K562 (cell line): ENCODE results near the gene MAML3. TPM values are rescaled to one million over a fixed set of nuclear protein-coding genes. Genes with fewer than 3 reads are reported as not detected.

Source experiments
- ATAC-seq: fragments of 200-7000 bp; cut with Tn5 transposase; 3 replicates; pipeline ENCODE4 v1.9.1; 2020; ENCODE audit warnings: moderate library complexity
- BruUV-seq: library from RNA; stranded (reverse); fragments of 400-500 nt; replicated peaks from 2 replicates; lab custom pipeline; 2021; lab: Mats Ljungman, UMichigan
- CTCF ChIA-PET: fragments of 300-600 bp; formaldehyde crosslinking; extraction: SDS; loops from one replicate; lab custom pipeline; 2021; ENCODE audit warnings: low intra/inter-chr PET ratio; lab: Yijun Ruan, JAX
- POLR2A ChIA-PET: fragments of 300-600, 350-650 bp; sonication (Branson Sonifier 250); formaldehyde crosslinking; extraction: SDS; loops from one replicate; lab custom pipeline; 2021; ENCODE audit warnings: antibody characterized with exemption, inconsistent platforms; lab: Yijun Ruan, JAX
- DNase-seq, 4 experiments: peaks; one replicate each; pipeline versions ENCODE4 v3.0.0 to v3.0.0-alpha.2; 2011 to 2018; ENCODE audit warnings: low spot score in 3 of 4, mixed read lengths in 3 of 4; ENCODE audit errors: extremely low read depth in 1 of 4
- FAIRE-seq: peaks from 2 replicates; lab custom pipeline; 2011; peaks lifted over from hg19 to GRCh38; lab: Jason Lieb, UNC
- H2AFZ ChIP-seq: 2 replicates; pipeline ENCODE4 v1.6.0; 2011; ENCODE audit warnings: low read depth, low read length, control low read depth, inconsistent platforms
- H3K27ac ChIP-seq: fragments of 200-600 bp; 3 replicates; pipeline ENCODE4 v1.8.0; 2011; ENCODE audit warnings: low read depth, mild to moderate bottlenecking, control low read depth, inconsistent platforms, low read length, moderate library complexity, mixed read lengths; ENCODE audit errors: extremely low read depth
- H3K27me3 ChIP-seq, 2 experiments: fragments of 300-600 bp in 1 of 2; 2 replicates in 1 of 2; 3 replicates in 1 of 2; pipeline versions ENCODE4 v1.6.0 to v1.8.0; 2011; ENCODE audit warnings: inconsistent platforms in 2 of 2, low read length in 2 of 2, mild to moderate bottlenecking in 1 of 2, mixed read lengths in 1 of 2, moderate library complexity in 1 of 2; ENCODE audit not compliant: control insufficient read depth in 2 of 2, insufficient read depth in 2 of 2
- H3K36me3 ChIP-seq: fragments of 300-600 bp; 3 replicates; pipeline ENCODE4 v1.8.0; 2011; ENCODE audit warnings: mild to moderate bottlenecking, low read length, inconsistent platforms; ENCODE audit not compliant: control insufficient read depth, insufficient read depth
- H3K4me1 ChIP-seq, 2 experiments: fragments of 200-600 bp in 1 of 2; replicated peaks in 1 of 2; 2 replicates in 1 of 2; 3 replicates in 1 of 2; pipeline versions ENCODE4 v1.5.1 to v1.8.0; 2011; ENCODE audit warnings: inconsistent platforms in 2 of 2, low read length in 2 of 2, mild to moderate bottlenecking in 1 of 2, mixed read lengths in 1 of 2, moderate library complexity in 1 of 2; ENCODE audit not compliant: control insufficient read depth in 2 of 2, insufficient read depth in 2 of 2
- H3K4me2 ChIP-seq: 2 replicates; pipeline ENCODE4 v1.6.1; 2011; ENCODE audit warnings: low read length, control low read depth, inconsistent platforms, mixed read lengths; ENCODE audit not compliant: insufficient read depth
- H3K4me3 ChIP-seq: fragments of 200-600 bp; sonication (generic), shearing (Covaris generic); 2 replicates; pipeline ENCODE4 v1.5.1; 2016; ENCODE audit warnings: control low read depth, inconsistent platforms
- H3K79me2 ChIP-seq: fragments of 200-600 bp; 3 replicates; pipeline ENCODE4 v1.8.0; 2011; ENCODE audit warnings: low read length, inconsistent platforms; ENCODE audit not compliant: control insufficient read depth, insufficient read depth
- H3K9ac ChIP-seq, 2 experiments: 2 replicates each; pipeline versions ENCODE4 v1.6.0 to v1.6.1; 2011; ENCODE audit warnings: low read depth in 2 of 2, low read length in 2 of 2, control low read depth in 1 of 2, inconsistent platforms in 1 of 2, mild to moderate bottlenecking in 1 of 2, mixed read lengths in 1 of 2; ENCODE audit not compliant: insufficient read depth in 1 of 2
- H3K9me1 ChIP-seq: one replicate; pipeline ENCODE4 v1.6.0; 2011; ENCODE audit warnings: inconsistent platforms, mild to moderate bottlenecking, low read length, moderate library complexity; ENCODE audit not compliant: control insufficient read depth, insufficient read depth
- H3K9me3 ChIP-seq: replicated peaks from 2 replicates; pipeline ENCODE4 v1.5.1; 2011; ENCODE audit warnings: low read depth, low read length, inconsistent platforms; ENCODE audit not compliant: control insufficient read depth, insufficient read depth
- H4K20me1 ChIP-seq: replicated peaks from 2 replicates; pipeline ENCODE4 v1.6.1; 2011; ENCODE audit warnings: low read length, inconsistent platforms, mixed read lengths; ENCODE audit not compliant: control insufficient read depth, insufficient read depth
- CREB1 ChIP-seq, 2 experiments: sonication (generic) in 1 of 2; formaldehyde crosslinking in 1 of 2; IDR thresholded peaks; 2 replicates each; pipeline versions ENCODE4 v1.6.1 to v1.8.0; 2012 to 2022; ENCODE audit warnings: inconsistent platforms in 1 of 2, mild to moderate bottlenecking in 1 of 2, missing genetic modification reagents in 1 of 2, moderate library complexity in 1 of 2
- LARP7 ChIP-seq: fragments of 450-650 bp; IDR thresholded peaks from 2 replicates; pipeline ENCODE4 v1.6.1; 2016
- NUFIP1 ChIP-seq: fragments of 450-650 bp; IDR thresholded peaks from 2 replicates; pipeline ENCODE4 v1.6.1; 2018; ENCODE audit not compliant: partially characterized antibody
- OTX1 ChIP-seq: fragments of 450-650 bp; formaldehyde crosslinking; IDR thresholded peaks from 2 replicates; pipeline ENCODE4 v1.4.0; 2022; ENCODE audit warnings: mild to moderate bottlenecking
- PHTF2 ChIP-seq: fragments of 250-450 bp; sonication (Bioruptor Pico); IDR thresholded peaks from 2 replicates; pipeline ENCODE4 v1.5.0; 2021; ENCODE audit warnings: mild to moderate bottlenecking
- RAD21 ChIP-seq, 2 experiments: fragments of 250-450 bp in 1 of 2; fragments of 450-650 bp in 1 of 2; sonication (Bioruptor Pico) in 1 of 2; formaldehyde crosslinking in 1 of 2; IDR thresholded peaks in 1 of 2; conservative IDR thresholded peaks in 1 of 2; 2 replicates each; pipeline versions ENCODE4 v1.4.0 to v1.8.0; 2020 to 2022; ENCODE audit warnings: mild to moderate bottlenecking in 2 of 2, moderate library complexity in 1 of 2
- YY1 ChIP-seq, 3 experiments: IDR thresholded peaks; 2 replicates each; pipeline ENCODE4 v1.6.1; 2011; ENCODE audit warnings: low read length in 2 of 3, mild to moderate bottlenecking in 2 of 3, moderate library complexity in 2 of 3, borderline replicate concordance in 1 of 3, control low read depth in 1 of 3, low read depth in 1 of 3; ENCODE audit not compliant: insufficient read depth in 3 of 3, insufficient replicate concordance in 2 of 3, control insufficient read depth in 1 of 3, insufficient read length in 1 of 3; ENCODE audit errors: extremely low read depth in 1 of 3
- ZBTB8A ChIP-seq: fragments of 450-650 bp; IDR thresholded peaks from 2 replicates; pipeline ENCODE4 v1.6.1; 2018; ENCODE audit warnings: mild to moderate bottlenecking, moderate library complexity; ENCODE audit not compliant: partially characterized antibody
- ZNF24 ChIP-seq: fragments of 450-650 bp; IDR thresholded peaks from 2 replicates; pipeline ENCODE4 v1.6.1; 2016
- WGBS: fragments of 100-300 bp; shearing (Covaris generic); methylation state at CpG from one replicate; pipeline ENCODE4 v1.1.6; 2016; ENCODE audit warnings: low coverage, mixed read lengths; ENCODE audit not compliant: insufficient coverage; ENCODE audit errors: missing lambda C conversion rate; 5-methylcytosine and 5-hydroxymethylcytosine counted together
- in situ Hi-C: fragments of 300-500 bp; cut with MboI; formaldehyde crosslinking; loops from 4 replicates; pipeline ENCODE4 v1.15.0; 2018; ENCODE audit warnings: inconsistent platforms, mixed read lengths
- intact Hi-C: fragments of 100-400 bp; cut with micrococcal nuclease; formaldehyde crosslinking; loops from 2 replicates; pipeline ENCODE4 v1.14.2; 2022
- polyA plus RNA-seq, 8 experiments: library from polyadenylated mRNA; depleted of rRNA in 4 of 8; stranded (reverse) in 5 of 8; unstranded in 3 of 8; fragments of >200 nt; fragmentation: Nextera tagmentation in 2 of 8; fragmentation: Illumina TruSeq in 1 of 8; extraction: Ambion mirVana in 2 of 8; extraction: Trizol in 1 of 8; gene quantifications; 2 replicates each; pipeline versions ENCODE4 v1.2.1 to v1.2.3, GENCODE V29; 2011 to 2014; ENCODE audit warnings: inconsistent platforms in 1 of 8, missing spikeins in 1 of 8
- total RNA-seq, 7 experiments: library from RNA; depleted of rRNA in 6 of 7; stranded (reverse); fragments of >200 nt in 6 of 7; fragmentation: Illumina TruSeq in 2 of 7; extraction: Trizol in 2 of 7; gene quantifications; 2 replicates each; pipeline versions ENCODE4 v1.2.1 to v1.2.3, GENCODE V29; 2011 to 2021; ENCODE audit warnings: low replicate concordance in 1 of 7
- TF ChIP-seq, protein P1 (sequence below), 3 experiments: IDR thresholded peaks in 2 of 3; conservative IDR thresholded peaks in 1 of 3; 2 replicates each; pipeline ENCODE4 v1.5.1; 2011 to 2012; ENCODE audit warnings: low read length in 3 of 3, mild to moderate bottlenecking in 3 of 3, control low read depth in 2 of 3, improper control_type of control experiment in 1 of 3, inconsistent platforms in 1 of 3, low read depth in 1 of 3, mixed read lengths in 1 of 3, moderate library complexity in 1 of 3; ENCODE audit not compliant: insufficient read depth in 2 of 3
- TF ChIP-seq, protein P2 (sequence below), 2 experiments: fragments of 450-650 bp; formaldehyde crosslinking in 1 of 2; IDR thresholded peaks; 2 replicates each; pipeline versions ENCODE4 v1.4.0 to v1.6.1; 2014 to 2020; ENCODE audit warnings: mild to moderate bottlenecking in 2 of 2, borderline replicate concordance in 1 of 2, low read depth in 1 of 2

Gene MAML3
- total and polyA plus RNA-seq, 9 of the 15 experiments (the other 6 are each of a cell fraction or from before 2014, with no cell fraction given), result 0.01 to 0.55 (median 0.25) TPM

DNA sequence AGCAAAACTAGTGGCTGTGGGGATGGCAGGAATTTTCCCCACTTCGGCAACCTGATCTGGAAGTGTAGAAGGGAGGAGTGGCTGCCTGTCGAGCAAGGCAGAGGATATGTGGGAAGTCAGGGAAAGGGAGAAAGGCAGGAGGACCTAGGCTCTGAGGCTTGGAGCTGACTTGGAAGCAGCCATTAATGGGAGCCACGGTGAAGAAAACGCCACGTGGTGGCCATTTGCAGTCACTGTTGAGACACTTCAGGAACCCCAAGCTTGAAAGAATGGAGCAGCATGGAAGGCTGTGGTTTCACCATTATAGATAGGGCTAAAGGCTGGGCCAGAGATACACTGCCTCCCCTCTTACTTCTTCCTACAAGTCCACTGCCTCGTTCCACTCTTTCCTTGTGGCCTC lies 41.8 kb upstream of the MAML3 start:
- FAIRE-seq, result peak; percentile 37

More for the DNA sequence above, 41.8 kb upstream of the MAML3 start:
- POLR2A ChIA-PET, result interaction anchor here (0.6 kb wide), 1 partner anchor 42 kb away, joined by 3 read pairs; the partner anchor contains the start of gene MAML3
- peak in 2 of 4 experiments; percentile 24 to 35 for DNase-seq
- in situ Hi-C loops, result no loop called here
- CTCF ChIA-PET, result no interaction called here
- Histone ChIP-seq H3K9me1 (no peaks in the 10 kb centered on the region), H4K20me1 (no peaks in the 10 kb centered on the region), H3K79me2 (no peaks in the 10 kb centered on the region), H3K9me3 (no peaks in the 10 kb centered on the region), H3K4me1 (no peaks in the 10 kb centered on the region), H3K27me3 (peaks cover 0 to 10% of the 10 kb centered on the region in 2 experiments; a peak in 1 of 5 replicates), H3K4me2 (peak overlapping the region; percentile 15; the same call in 1 of the 2 replicates), H2AFZ (peak overlapping the region; percentile 63; the same call in 1 of the 2 replicates), H3K9ac (no peak overlapping the region; a peak in 1 of 4 replicates), H3K36me3 (no peaks in the 10 kb centered on the region), H3K27ac (no peak overlapping the region), H3K4me3 (no peak overlapping the region)
- TF ChIP-seq YY1 (IDR thresholded peaks at IDR 0.05; ENCODE audit: borderline replicate concordance in 1 of 3, control insufficient read depth in 1 of 3, extremely low read depth in 1 of 3, insufficient read depth in 3 of 3, insufficient read length in 1 of 3, insufficient replicate concordance in 2 of 3, low read depth in 1 of 3, low read length in 2 of 3) (peak in 2 of 3 experiments; percentile 18 to 70), NUFIP1 (no peak), ZBTB8A (no peak), OTX1 (CRISPR knock-in tag) (no peak), RAD21 (CRISPR knock-in tag; conservative IDR thresholded peaks at IDR 0.05 in 1 of 2, IDR thresholded peaks at IDR 0.05 in 1 of 2) (peak; percentile 26 to 49; a peak in 3 of 4 replicates), PHTF2 (CRISPR knock-in tag) (no peak), ZNF24 (peak; percentile 61; the same call in 1 of the 2 replicates), LARP7 (no peak), CREB1 (IDR thresholded peaks at IDR 0.05) (no peak), CREB1 (CRISPR knock-in tag; IDR thresholded peaks at IDR 0.05) (no peak)
- TF ChIP-seq, protein P1, sequence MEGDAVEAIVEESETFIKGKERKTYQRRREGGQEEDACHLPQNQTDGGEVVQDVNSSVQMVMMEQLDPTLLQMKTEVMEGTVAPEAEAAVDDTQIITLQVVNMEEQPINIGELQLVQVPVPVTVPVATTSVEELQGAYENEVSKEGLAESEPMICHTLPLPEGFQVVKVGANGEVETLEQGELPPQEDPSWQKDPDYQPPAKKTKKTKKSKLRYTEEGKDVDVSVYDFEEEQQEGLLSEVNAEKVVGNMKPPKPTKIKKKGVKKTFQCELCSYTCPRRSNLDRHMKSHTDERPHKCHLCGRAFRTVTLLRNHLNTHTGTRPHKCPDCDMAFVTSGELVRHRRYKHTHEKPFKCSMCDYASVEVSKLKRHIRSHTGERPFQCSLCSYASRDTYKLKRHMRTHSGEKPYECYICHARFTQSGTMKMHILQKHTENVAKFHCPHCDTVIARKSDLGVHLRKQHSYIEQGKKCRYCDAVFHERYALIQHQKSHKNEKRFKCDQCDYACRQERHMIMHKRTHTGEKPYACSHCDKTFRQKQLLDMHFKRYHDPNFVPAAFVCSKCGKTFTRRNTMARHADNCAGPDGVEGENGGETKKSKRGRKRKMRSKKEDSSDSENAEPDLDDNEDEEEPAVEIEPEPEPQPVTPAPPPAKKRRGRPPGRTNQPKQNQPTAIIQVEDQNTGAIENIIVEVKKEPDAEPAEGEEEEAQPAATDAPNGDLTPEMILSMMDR (IDR thresholded peaks at IDR 0.05 in 2 of 3, conservative IDR thresholded peaks at IDR 0.05 in 1 of 3; ENCODE audit: insufficient read depth in 2 of 3, low read depth in 1 of 3, low read length in 3 of 3), result peak; percentile 44 to 49 (median 45)
- TF ChIP-seq, protein P2, sequence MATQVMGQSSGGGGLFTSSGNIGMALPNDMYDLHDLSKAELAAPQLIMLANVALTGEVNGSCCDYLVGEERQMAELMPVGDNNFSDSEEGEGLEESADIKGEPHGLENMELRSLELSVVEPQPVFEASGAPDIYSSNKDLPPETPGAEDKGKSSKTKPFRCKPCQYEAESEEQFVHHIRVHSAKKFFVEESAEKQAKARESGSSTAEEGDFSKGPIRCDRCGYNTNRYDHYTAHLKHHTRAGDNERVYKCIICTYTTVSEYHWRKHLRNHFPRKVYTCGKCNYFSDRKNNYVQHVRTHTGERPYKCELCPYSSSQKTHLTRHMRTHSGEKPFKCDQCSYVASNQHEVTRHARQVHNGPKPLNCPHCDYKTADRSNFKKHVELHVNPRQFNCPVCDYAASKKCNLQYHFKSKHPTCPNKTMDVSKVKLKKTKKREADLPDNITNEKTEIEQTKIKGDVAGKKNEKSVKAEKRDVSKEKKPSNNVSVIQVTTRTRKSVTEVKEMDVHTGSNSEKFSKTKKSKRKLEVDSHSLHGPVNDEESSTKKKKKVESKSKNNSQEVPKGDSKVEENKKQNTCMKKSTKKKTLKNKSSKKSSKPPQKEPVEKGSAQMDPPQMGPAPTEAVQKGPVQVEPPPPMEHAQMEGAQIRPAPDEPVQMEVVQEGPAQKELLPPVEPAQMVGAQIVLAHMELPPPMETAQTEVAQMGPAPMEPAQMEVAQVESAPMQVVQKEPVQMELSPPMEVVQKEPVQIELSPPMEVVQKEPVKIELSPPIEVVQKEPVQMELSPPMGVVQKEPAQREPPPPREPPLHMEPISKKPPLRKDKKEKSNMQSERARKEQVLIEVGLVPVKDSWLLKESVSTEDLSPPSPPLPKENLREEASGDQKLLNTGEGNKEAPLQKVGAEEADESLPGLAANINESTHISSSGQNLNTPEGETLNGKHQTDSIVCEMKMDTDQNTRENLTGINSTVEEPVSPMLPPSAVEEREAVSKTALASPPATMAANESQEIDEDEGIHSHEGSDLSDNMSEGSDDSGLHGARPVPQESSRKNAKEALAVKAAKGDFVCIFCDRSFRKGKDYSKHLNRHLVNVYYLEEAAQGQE (IDR thresholded peaks at IDR 0.05; ENCODE audit: borderline replicate concordance), result peak; percentile 20; the same call in 1 of the 2 replicates
- TF ChIP-seq, protein P2 (CRISPR knock-in tag; IDR thresholded peaks at IDR 0.05; ENCODE audit: low read depth), result no peak
- intact Hi-C loops, result no loop called here
- 0% methylated on average over 6 of the region's 6 CpGs for WGBS
- BruUV-seq, result no TSS peak
- ATAC-seq, result peak; percentile 90
